Pulmonary artery endothelial cell (primary cell): ENCODE results near the gene SELENOO. TPM values are rescaled to one million over a fixed set of nuclear protein-coding genes. Genes with fewer than 3 reads are reported as not detected.
"Not testable (repeated sequence)": the region's sequence is repeated elsewhere in the genome, so short reads cannot be mapped to it uniquely, and the experiment has no call there.

ENCODE experiments used
- DNase-seq: peaks from one replicate; pipeline ENCODE4 v3.0.0-alpha.2; 2011; ENCODE audit warnings: low read depth, low spot score
- total RNA-seq: library from RNA; depleted of rRNA; stranded (reverse); fragments of >200 nt; gene quantifications from 2 replicates; pipeline ENCODE4 v1.2.3, GENCODE V29; 2014

The SELENOO gene
- 28.8 and 30.4 TPM in 2 replicates for total RNA-seq

GRCh38 chr22:50200461-50201190 is at the start of gene SELENOO:
SELENOO (plus strand) TSS chr22:50201011; CDS start chr22:50201037, 26 bp downstream.
- peak; percentile 44 for DNase-seq

- DNase-seq: no peak
Measured at GRCh38 chr22:50151571-50152537, 49.0 kb upstream of the SELENOO start.

GRCh38 chr22:50153056-50153755 is 47.6 kb upstream of the SELENOO start:
- DNase-seq: no peak

- no peak for DNase-seq
Measured at GRCh38 chr22:50153756-50154140, 47.1 kb upstream of the SELENOO start.

GRCh38 chr22:50157709-50158375 is 43.0 kb upstream of the SELENOO start:
- no peak for DNase-seq

- no peak for DNase-seq
Measured at GRCh38 chr22:50160947-50161346, 39.9 kb upstream of the SELENOO start.

- DNase-seq: no peak
Measured at GRCh38 chr22:50161508-50162390, 39.1 kb upstream of the SELENOO start.

GRCh38 chr22:50162391-50162956 is 38.3 kb upstream of the SELENOO start:
- no peak for DNase-seq

- DNase-seq: no peak
Measured at GRCh38 chr22:50165436-50166123, 35.2 kb upstream of the SELENOO start.

- DNase-seq: no peak
Measured at GRCh38 chr22:50167689-50168489, 32.9 kb upstream of the SELENOO start.

GRCh38 chr22:50168490-50169180 is 32.2 kb upstream of the SELENOO start:
- not testable (repeated sequence) for DNase-seq

GRCh38 chr22:50169181-50169759 is 31.5 kb upstream of the SELENOO start:
- no peak for DNase-seq

GRCh38 chr22:50169774-50170341 is 31.0 kb upstream of the SELENOO start:
- no peak for DNase-seq

- DNase-seq: no peak
Measured at GRCh38 chr22:50170453-50171318, 30.1 kb upstream of the SELENOO start, which contains the start of gene PANX2. PANX2 (plus strand) TSS chr22:50170731; CDS start chr22:50170731, 0 bp downstream.

- no peak for DNase-seq
Measured at GRCh38 chr22:50171319-50171964, 29.4 kb upstream of the SELENOO start.
